ENCODE data around the gene GPR158. TPM values are rescaled to one million over a fixed set of nuclear protein-coding genes. Genes with fewer than 3 reads are reported as not detected.
"Not testable (repeated sequence)": the region's sequence is repeated elsewhere in the genome, so short reads cannot be mapped to it uniquely, and the experiment has no call there.

The GPR158 gene
- total RNA-seq, 2 donors from 2014 or later = 0.05 TPM; not detected in 1

- intact Hi-C loops (cut with DNase I) = no loop called here
- DNase-seq = no peak
- ATAC-seq = no peak
Measured at GRCh38 chr10:25285809-25286208, 111.0 kb downstream of the GPR158 start.

GRCh38 chr10:25288181-25288580, 113.4 kb downstream of the GPR158 start:
- intact Hi-C loops (cut with DNase I) = no loop called here
- no peak for ATAC-seq
- DNase-seq = no peak

GRCh38 chr10:25294032-25294926, 119.5 kb downstream of the GPR158 start:
- intact Hi-C loops (cut with DNase I) = no loop called here
- no peak for DNase-seq
- ATAC-seq = no peak

GRCh38 chr10:25296324-25296723, 121.5 kb downstream of the GPR158 start:
- ATAC-seq (no peak), DNase-seq (no peak)
- intact Hi-C loops (cut with DNase I) = no loop called here

GRCh38 chr10:25297466-25297865, 122.7 kb downstream of the GPR158 start:
- DNase-seq (no peak), ATAC-seq (no peak)
- intact Hi-C loops (cut with DNase I) = no loop called here

GRCh38 chr10:25300073-25300472, 125.3 kb downstream of the GPR158 start:
- intact Hi-C loops (cut with DNase I) = no loop called here
- no peak for DNase-seq
- ATAC-seq = no peak

GRCh38 chr10:25304606-25305005, 129.8 kb downstream of the GPR158 start:
- intact Hi-C loops (cut with DNase I) = no loop called here
- DNase-seq (no peak), ATAC-seq (peak; percentile 38 to 57)

GRCh38 chr10:25306386-25306785, 131.6 kb downstream of the GPR158 start:
- DNase-seq (no peak), ATAC-seq (no peak)
- intact Hi-C loops (cut with DNase I) = no loop called here

- DNase-seq (no peak), ATAC-seq (no peak)
- intact Hi-C loops (cut with DNase I) = no loop called here
Measured at GRCh38 chr10:25308278-25308677, 133.5 kb downstream of the GPR158 start.

- ATAC-seq; intact Hi-C loops (cut with DNase I); DNase-seq: not testable (repeated sequence)
Measured at GRCh38 chr10:25317596-25318211, 142.9 kb downstream of the GPR158 start.

GRCh38 chr10:25327273-25327672, 152.5 kb downstream of the GPR158 start:
- ATAC-seq (no peak), DNase-seq (no peak)
- intact Hi-C loops (cut with DNase I) = no loop called here

GRCh38 chr10:25328361-25328760, 153.6 kb downstream of the GPR158 start:
- no peak for ATAC-seq
- DNase-seq = no peak
- intact Hi-C loops (cut with DNase I) = no loop called here

- DNase-seq; ATAC-seq; intact Hi-C loops (cut with DNase I): not testable (repeated sequence)
Measured at GRCh38 chr10:25329587-25329986, 154.8 kb downstream of the GPR158 start.

GRCh38 chr10:25334445-25334844, 159.6 kb downstream of the GPR158 start:
- no peak for DNase-seq
- intact Hi-C loops (cut with DNase I) = no loop called here
- no peak for ATAC-seq

GRCh38 chr10:25336330-25336729, 161.5 kb downstream of the GPR158 start:
- ATAC-seq = no peak
- intact Hi-C loops (cut with DNase I) = no loop called here
- DNase-seq = no peak

GRCh38 chr10:25338271-25338670, 163.5 kb downstream of the GPR158 start:
- intact Hi-C loops (cut with DNase I) = no loop called here
- DNase-seq = no peak
- ATAC-seq = no peak

GRCh38 chr10:25339966-25340365, 165.2 kb downstream of the GPR158 start:
- intact Hi-C loops (cut with DNase I) = no loop called here
- ATAC-seq (no peak), DNase-seq (no peak)

GRCh38 chr10:25349520-25349919, 174.7 kb downstream of the GPR158 start:
- no peak for DNase-seq
- intact Hi-C loops (cut with DNase I) = no loop called here
- no peak for ATAC-seq

GRCh38 chr10:25356609-25357008, 181.8 kb downstream of the GPR158 start:
- intact Hi-C loops (cut with DNase I) = no loop called here
- DNase-seq = no peak

GRCh38 chr10:25357269-25357668, 182.5 kb downstream of the GPR158 start:
- ATAC-seq (no peak), DNase-seq (no peak)
- intact Hi-C loops (cut with DNase I) = no loop called here

More at GRCh38 chr10:25356609-25357008, 181.8 kb downstream of the GPR158 start:
- no peak for ATAC-seq
